Activated T-helper 2 cell treated with anti-CD3 and anti-CD28 coated beads, Interferon-gamma antibody, Interleukin-2, Interleukin-4, amounts not matched to agents 10 μg/mL and 5 μg/mL and 100 μg/mL, durations not matched to agents 14 hours and 24 hours and 36 hours (primary cell): Measurements from ENCODE around the gene SUPT20HL1. TPM values are rescaled to one million over a fixed set of nuclear protein-coding genes. Genes with fewer than 3 reads are reported as not detected.
"Not testable (repeated sequence)": the region's sequence is repeated elsewhere in the genome, so short reads cannot be mapped to it uniquely, and the experiment has no call there.

Experiments
- DNase-seq: peaks from one replicate; pipeline ENCODE4 v3.0.0; 2021; ENCODE audit warnings: low spot score
- H3K27ac Mint-ChIP-seq: one replicate; pipeline ENCODE4 v1.8.0; 2021; ENCODE audit warnings: mixed read lengths
- H3K27me3 Mint-ChIP-seq: one replicate; pipeline ENCODE4 v1.8.0; 2021; ENCODE audit warnings: low read depth, mixed read lengths
- H3K36me3 Mint-ChIP-seq: one replicate; pipeline ENCODE4 v1.8.0; 2021; ENCODE audit warnings: low read depth, mixed read lengths
- H3K4me1 Mint-ChIP-seq: one replicate; pipeline ENCODE4 v1.8.0; 2021; ENCODE audit warnings: low read depth, mixed read lengths
- H3K4me3 Mint-ChIP-seq: one replicate; pipeline ENCODE4 v1.8.0; 2021; ENCODE audit warnings: low read depth, mild to moderate bottlenecking, moderate library complexity, mixed read lengths
- H3K9me3 Mint-ChIP-seq: one replicate; pipeline ENCODE4 v1.8.0; 2021; ENCODE audit warnings: mixed read lengths
- intact Hi-C: fragments of 100-400 bp; cut with micrococcal nuclease; formaldehyde crosslinking; loops from one replicate; pipeline ENCODE4 v1.15.1; 2023
- total RNA-seq: library from RNA; stranded (reverse); gene quantifications from 2 replicates; pipeline ENCODE4 v1.2.3, GENCODE V29; 2022

SUPT20HL1 gene
- not detected in 2 replicates for total RNA-seq

- DNase-seq = no peak
- peaks cover 2% of the 10 kb centered on the region for H3K4me1 Mint-ChIP-seq
- no peaks in the 10 kb centered on the region for H3K9me3 Mint-ChIP-seq
- intact Hi-C loops = no loop called here
- no peak within 1 kb of the TSS for H3K4me3 Mint-ChIP-seq
- no peaks in the 10 kb centered on the region for H3K27me3 Mint-ChIP-seq
- H3K36me3 Mint-ChIP-seq = no peaks in the 10 kb centered on the region
- no peak within 1 kb of the TSS for H3K27ac Mint-ChIP-seq
Measured at GRCh38 chrX:24360272-24360671, at the start of gene SUPT20HL1. Gene SUPT20HL1 (plus strand): TSS chrX:24360639. CDS start chrX:24362761, 2,122 bp downstream.

GRCh38 chrX:24310916-24311315 lies 49.5 kb upstream of the SUPT20HL1 start:
- H3K4me3 Mint-ChIP-seq, H3K27me3 Mint-ChIP-seq, H3K9me3 Mint-ChIP-seq, H3K36me3 Mint-ChIP-seq, H3K27ac Mint-ChIP-seq, intact Hi-C loops, DNase-seq, H3K4me1 Mint-ChIP-seq: not testable (repeated sequence)

GRCh38 chrX:24311507-24312248 lies 48.8 kb upstream of the SUPT20HL1 start:
- intact Hi-C loops, H3K27ac Mint-ChIP-seq, H3K36me3 Mint-ChIP-seq, H3K9me3 Mint-ChIP-seq, H3K4me3 Mint-ChIP-seq, H3K4me1 Mint-ChIP-seq, H3K27me3 Mint-ChIP-seq, DNase-seq: not testable (repeated sequence)

- H3K4me1 Mint-ChIP-seq, H3K9me3 Mint-ChIP-seq, intact Hi-C loops, H3K4me3 Mint-ChIP-seq, DNase-seq, H3K36me3 Mint-ChIP-seq, H3K27me3 Mint-ChIP-seq, H3K27ac Mint-ChIP-seq: not testable (repeated sequence)
Measured at GRCh38 chrX:24312249-24312607, 48.2 kb upstream of the SUPT20HL1 start.

GRCh38 chrX:24314019-24314635 lies 46.3 kb upstream of the SUPT20HL1 start, which contains the start of gene SUPT20HL2:
Gene SUPT20HL2 (minus strand): TSS chrX:24314069. CDS start chrX:24313315, 754 bp downstream.
- Mint-ChIP-seq H3K9me3 (no peaks in the 10 kb centered on the region), H3K36me3 (no peaks in the 10 kb centered on the region), H3K4me3 (no peak within 1 kb of the TSS), H3K27ac (no peak within 1 kb of the TSS), H3K27me3 (peaks cover 2% of the 10 kb centered on the region), H3K4me1 (no peaks in the 10 kb centered on the region)
- DNase-seq = no peak
- intact Hi-C loops = no loop called here

GRCh38 chrX:24316111-24316510 lies 44.3 kb upstream of the SUPT20HL1 start:
- Mint-ChIP-seq H3K27ac (no peak overlapping the region), H3K4me1 (no peaks in the 10 kb centered on the region), H3K27me3 (no peaks in the 10 kb centered on the region), H3K4me3 (no peak overlapping the region), H3K9me3 (no peaks in the 10 kb centered on the region), H3K36me3 (no peaks in the 10 kb centered on the region)
- DNase-seq = no peak
- intact Hi-C loops = no loop called here

GRCh38 chrX:24317567-24317966 lies 42.9 kb upstream of the SUPT20HL1 start:
- no peak for DNase-seq
- Mint-ChIP-seq H3K36me3 (no peaks in the 10 kb centered on the region), H3K4me3 (no peak overlapping the region), H3K9me3 (no peaks in the 10 kb centered on the region), H3K27me3 (no peaks in the 10 kb centered on the region), H3K27ac (no peak overlapping the region), H3K4me1 (no peaks in the 10 kb centered on the region)
- intact Hi-C loops = no loop called here

- H3K4me3 Mint-ChIP-seq = no peak overlapping the region
- no peak overlapping the region for H3K27ac Mint-ChIP-seq
- no peak for DNase-seq
- intact Hi-C loops = no loop called here
- H3K36me3 Mint-ChIP-seq = no peaks in the 10 kb centered on the region
- peaks cover 10% of the 10 kb centered on the region for H3K27me3 Mint-ChIP-seq
- no peaks in the 10 kb centered on the region for H3K4me1 Mint-ChIP-seq
- no peaks in the 10 kb centered on the region for H3K9me3 Mint-ChIP-seq
Measured at GRCh38 chrX:24321741-24322395, 38.6 kb upstream of the SUPT20HL1 start.

GRCh38 chrX:24325231-24325630 lies 35.2 kb upstream of the SUPT20HL1 start:
- intact Hi-C loops = no loop called here
- no peaks in the 10 kb centered on the region for H3K36me3 Mint-ChIP-seq
- H3K4me1 Mint-ChIP-seq = no peaks in the 10 kb centered on the region
- DNase-seq = no peak
- no peaks in the 10 kb centered on the region for H3K9me3 Mint-ChIP-seq
- H3K4me3 Mint-ChIP-seq = no peak overlapping the region
- no peak overlapping the region for H3K27ac Mint-ChIP-seq
- H3K27me3 Mint-ChIP-seq = peaks cover 12% of the 10 kb centered on the region

- Mint-ChIP-seq H3K27ac (no peak overlapping the region), H3K36me3 (no peaks in the 10 kb centered on the region), H3K27me3 (peaks cover 3% of the 10 kb centered on the region), H3K9me3 (no peaks in the 10 kb centered on the region), H3K4me3 (no peak overlapping the region), H3K4me1 (no peaks in the 10 kb centered on the region)
- intact Hi-C loops = no loop called here
- DNase-seq = no peak
Measured at GRCh38 chrX:24332878-24333277, 27.6 kb upstream of the SUPT20HL1 start.

- Mint-ChIP-seq H3K27ac (no peak overlapping the region), H3K4me1 (no peaks in the 10 kb centered on the region), H3K9me3 (no peaks in the 10 kb centered on the region), H3K4me3 (no peak overlapping the region), H3K36me3 (no peaks in the 10 kb centered on the region), H3K27me3 (peaks cover 3% of the 10 kb centered on the region)
- no peak for DNase-seq
- intact Hi-C loops = no loop called here
Measured at GRCh38 chrX:24333371-24333770, 27.1 kb upstream of the SUPT20HL1 start.

GRCh38 chrX:24334461-24334860 lies 26.0 kb upstream of the SUPT20HL1 start:
- no peak overlapping the region for H3K27ac Mint-ChIP-seq
- H3K4me3 Mint-ChIP-seq = no peak overlapping the region
- H3K4me1 Mint-ChIP-seq = no peaks in the 10 kb centered on the region
- H3K36me3 Mint-ChIP-seq = no peaks in the 10 kb centered on the region
- intact Hi-C loops = no loop called here
- DNase-seq = no peak
- H3K9me3 Mint-ChIP-seq = no peaks in the 10 kb centered on the region
- H3K27me3 Mint-ChIP-seq = peaks cover 3% of the 10 kb centered on the region

GRCh38 chrX:24335871-24336270 lies 24.6 kb upstream of the SUPT20HL1 start:
- peaks cover 4% of the 10 kb centered on the region for H3K4me1 Mint-ChIP-seq
- peaks cover 4% of the 10 kb centered on the region for H3K27me3 Mint-ChIP-seq
- no peaks in the 10 kb centered on the region for H3K36me3 Mint-ChIP-seq
- H3K9me3 Mint-ChIP-seq = no peaks in the 10 kb centered on the region
- no peak overlapping the region for H3K4me3 Mint-ChIP-seq
- no peak for DNase-seq
- H3K27ac Mint-ChIP-seq = no peak overlapping the region
- intact Hi-C loops = no loop called here
